Skeletal muscle satellite cell (primary cell): Measurements from ENCODE around the gene TXN.

ENCODE experiments used
- H3K27me3 ChIP-seq: 2 replicates; pipeline ENCODE4 v1.7.0; 2013; ENCODE audit warnings: low read length; ENCODE audit not compliant: control insufficient read depth, insufficient read depth
- H3K36me3 ChIP-seq: 2 replicates; pipeline ENCODE4 v1.7.0; 2013; ENCODE audit warnings: mild to moderate bottlenecking, control low read depth, low read length; ENCODE audit not compliant: insufficient read depth
- H3K4me1 ChIP-seq: 2 replicates; pipeline ENCODE4 v1.7.0; 2013; ENCODE audit warnings: low read length; ENCODE audit not compliant: control insufficient read depth, insufficient read depth
- H3K4me2 ChIP-seq: 2 replicates; pipeline ENCODE4 v1.7.0; 2013; ENCODE audit warnings: mild to moderate bottlenecking, low read length
- H3K4me3 ChIP-seq: 2 replicates; pipeline ENCODE4 v1.7.0; 2013; ENCODE audit warnings: low read length
- H3K9ac ChIP-seq: 2 replicates; pipeline ENCODE4 v1.7.0; 2013; ENCODE audit warnings: mild to moderate bottlenecking, low read depth, low read length, moderate library complexity
- H3K9me3 ChIP-seq: replicated peaks from 2 replicates; pipeline ENCODE4 v1.7.0; 2013; ENCODE audit warnings: mild to moderate bottlenecking, control low read depth, low read length

The TXN gene

DNA sequence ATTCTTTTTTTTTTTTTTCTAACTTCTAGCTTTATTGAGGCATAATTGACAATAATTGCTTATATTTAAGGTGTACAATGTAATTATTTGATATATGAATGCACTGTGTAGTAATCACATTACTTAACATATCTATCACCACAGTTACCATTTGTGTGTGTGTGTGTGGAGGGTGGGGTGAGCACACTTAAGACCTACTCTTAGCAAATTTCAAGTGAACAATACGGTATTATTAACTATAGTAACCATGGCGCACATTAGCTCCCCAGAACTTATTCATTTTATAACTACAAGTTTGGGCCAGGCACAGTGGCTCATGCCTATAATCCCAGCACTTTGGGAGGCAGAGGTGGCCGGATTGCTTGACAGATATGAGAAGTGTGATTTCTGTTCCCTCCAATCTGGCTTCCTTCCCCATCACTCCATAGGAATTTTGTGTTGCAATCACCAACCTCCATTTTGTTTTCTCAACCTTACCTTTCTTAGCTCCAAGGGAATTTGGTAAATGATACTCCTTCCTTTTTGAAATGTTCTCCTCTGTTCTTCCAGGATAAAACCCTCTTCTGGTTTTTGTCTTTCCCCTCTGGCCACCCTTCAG is 14.9 kb downstream of the TXN start:
- H3K36me3 ChIP-seq: peaks cover 42% of the 10 kb centered on the region
- no peaks in the 10 kb centered on the region for H3K4me1 ChIP-seq
- H3K9me3 ChIP-seq: no peaks in the 10 kb centered on the region
- no peak overlapping the region for H3K9ac ChIP-seq
- H3K27me3 ChIP-seq: no peaks in the 10 kb centered on the region
- H3K4me3 ChIP-seq: no peak overlapping the region
- H3K4me2 ChIP-seq: no peak overlapping the region

DNA sequence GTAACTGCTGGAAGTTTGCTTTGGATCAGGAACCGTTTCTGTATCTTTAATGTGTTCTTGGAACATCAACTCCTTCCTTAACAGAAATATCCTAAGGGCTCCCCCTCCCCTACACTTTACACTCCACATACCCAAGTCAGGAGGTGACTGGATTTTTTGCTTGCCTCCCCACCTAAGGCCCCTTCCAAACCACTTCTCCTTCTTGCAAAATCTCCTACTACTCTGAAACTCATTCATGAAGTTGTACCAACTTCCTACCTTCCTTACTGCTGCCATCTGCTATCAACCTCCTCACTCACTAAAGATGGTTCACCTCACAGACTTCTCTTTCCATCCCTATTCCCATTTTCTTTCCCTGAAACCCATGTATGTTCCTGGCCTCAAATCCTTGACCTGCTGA is 16.1 kb downstream of the TXN start:
- no peak overlapping the region for H3K4me3 ChIP-seq
- no peaks in the 10 kb centered on the region for H3K4me1 ChIP-seq
- no peaks in the 10 kb centered on the region for H3K27me3 ChIP-seq
- H3K9me3 ChIP-seq: no peaks in the 10 kb centered on the region
- H3K9ac ChIP-seq: no peak overlapping the region
- peaks cover 33% of the 10 kb centered on the region for H3K36me3 ChIP-seq
- no peak overlapping the region for H3K4me2 ChIP-seq

DNA sequence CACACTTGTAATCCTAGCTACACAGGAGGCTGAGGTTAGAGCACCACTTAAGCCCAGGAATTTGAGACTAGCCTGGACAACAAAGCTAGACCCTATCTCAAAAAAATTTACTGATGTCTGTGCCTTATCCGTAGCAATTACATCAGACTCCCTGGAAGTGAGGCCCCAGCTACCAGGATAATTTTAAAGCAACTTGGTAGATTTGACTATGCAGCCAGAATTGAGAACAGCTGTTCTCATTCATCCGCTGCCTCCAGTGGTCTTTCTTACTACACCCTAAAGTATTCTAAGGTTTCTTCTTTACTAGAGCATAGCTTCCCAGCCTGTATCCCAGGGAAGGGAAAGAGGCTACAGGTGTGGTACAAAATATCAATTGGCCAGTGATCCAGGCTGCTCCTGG is 28.0 kb downstream of the TXN start:
- Histone ChIP-seq H3K4me3 (no peak overlapping the region), H3K36me3 (no peaks in the 10 kb centered on the region), H3K9me3 (no peaks in the 10 kb centered on the region), H3K4me2 (no peak overlapping the region), H3K27me3 (no peaks in the 10 kb centered on the region), H3K9ac (no peak overlapping the region), H3K4me1 (no peaks in the 10 kb centered on the region)

DNA sequence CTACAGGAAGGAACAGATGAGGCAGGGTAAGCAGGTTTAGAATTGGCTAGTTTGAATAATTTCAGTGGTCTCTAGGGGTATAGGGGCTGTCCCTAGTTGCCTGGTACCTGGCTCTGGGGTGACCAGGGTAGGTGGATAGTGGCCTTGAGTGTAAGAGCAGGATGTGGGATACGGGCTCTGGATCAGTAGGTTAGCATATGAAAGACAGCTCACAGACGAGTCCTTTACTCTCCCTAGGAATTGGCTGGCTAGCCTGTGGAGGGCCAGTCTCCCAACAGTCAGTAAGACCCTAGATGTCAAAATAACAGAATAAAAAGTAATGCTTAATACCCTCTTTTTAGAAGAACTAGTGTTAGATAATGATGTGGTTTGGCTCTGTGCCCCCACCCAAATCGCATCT is 31.7 kb downstream of the TXN start:
- Histone ChIP-seq H3K4me1 (no peaks in the 10 kb centered on the region), H3K27me3 (peaks cover 3% of the 10 kb centered on the region), H3K4me3 (no peak overlapping the region), H3K9me3 (no peaks in the 10 kb centered on the region), H3K9ac (no peak overlapping the region), H3K4me2 (no peak overlapping the region), H3K36me3 (no peaks in the 10 kb centered on the region)

DNA sequence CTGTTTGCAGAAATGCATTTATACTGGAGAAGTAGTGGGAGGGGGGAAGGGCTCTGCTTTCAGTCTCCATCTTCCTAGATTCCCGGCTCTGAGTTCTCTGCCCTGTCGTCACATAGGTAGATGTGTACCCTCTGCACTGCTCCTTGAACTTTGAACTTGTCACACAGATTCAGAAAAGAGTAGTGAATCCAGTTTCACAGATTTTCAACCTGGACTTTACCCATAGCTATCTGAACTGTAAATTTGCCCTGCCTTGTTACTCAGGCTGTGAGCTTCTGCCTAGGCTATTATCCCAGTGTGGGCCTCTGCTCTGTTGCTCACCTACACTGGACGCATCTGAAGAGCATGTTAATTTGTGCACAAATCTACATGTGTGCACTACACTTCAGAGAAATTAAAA is 35.5 kb downstream of the TXN start:
- H3K36me3 ChIP-seq: no peaks in the 10 kb centered on the region
- H3K27me3 ChIP-seq: peaks cover 18% of the 10 kb centered on the region
- H3K4me1 ChIP-seq: no peaks in the 10 kb centered on the region
- no peak overlapping the region for H3K4me2 ChIP-seq
- no peak overlapping the region for H3K4me3 ChIP-seq
- no peaks in the 10 kb centered on the region for H3K9me3 ChIP-seq
- no peak overlapping the region for H3K9ac ChIP-seq

DNA sequence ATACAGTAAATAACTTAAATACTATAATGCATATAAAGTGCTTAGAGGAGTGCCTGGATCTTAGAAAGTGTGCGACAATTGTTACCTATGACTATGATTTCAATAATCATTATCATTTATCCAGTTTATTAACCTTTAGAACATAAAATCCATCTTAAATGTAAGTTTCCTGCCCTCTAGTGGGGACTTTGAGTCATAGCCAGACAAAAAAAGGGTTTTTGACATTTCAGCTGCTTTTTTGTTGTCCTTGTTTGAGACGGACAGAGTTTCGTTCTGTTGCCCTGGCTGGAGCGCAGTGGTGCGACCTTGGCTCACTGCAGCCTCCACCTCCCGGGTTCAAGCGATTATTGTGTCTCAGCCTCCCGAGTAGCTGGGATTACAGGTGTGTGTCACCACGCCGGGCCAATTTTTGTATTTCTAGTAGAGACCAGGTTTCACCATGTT is 38.6 kb downstream of the TXN start:
- Histone ChIP-seq H3K4me2 (peak overlapping the region; percentile 75), H3K4me1 (no peaks in the 10 kb centered on the region), H3K9me3 (no peaks in the 10 kb centered on the region), H3K9ac (no peak overlapping the region), H3K4me3 (peak overlapping the region; percentile 55), H3K27me3 (peaks cover 26% of the 10 kb centered on the region), H3K36me3 (no peaks in the 10 kb centered on the region)

DNA sequence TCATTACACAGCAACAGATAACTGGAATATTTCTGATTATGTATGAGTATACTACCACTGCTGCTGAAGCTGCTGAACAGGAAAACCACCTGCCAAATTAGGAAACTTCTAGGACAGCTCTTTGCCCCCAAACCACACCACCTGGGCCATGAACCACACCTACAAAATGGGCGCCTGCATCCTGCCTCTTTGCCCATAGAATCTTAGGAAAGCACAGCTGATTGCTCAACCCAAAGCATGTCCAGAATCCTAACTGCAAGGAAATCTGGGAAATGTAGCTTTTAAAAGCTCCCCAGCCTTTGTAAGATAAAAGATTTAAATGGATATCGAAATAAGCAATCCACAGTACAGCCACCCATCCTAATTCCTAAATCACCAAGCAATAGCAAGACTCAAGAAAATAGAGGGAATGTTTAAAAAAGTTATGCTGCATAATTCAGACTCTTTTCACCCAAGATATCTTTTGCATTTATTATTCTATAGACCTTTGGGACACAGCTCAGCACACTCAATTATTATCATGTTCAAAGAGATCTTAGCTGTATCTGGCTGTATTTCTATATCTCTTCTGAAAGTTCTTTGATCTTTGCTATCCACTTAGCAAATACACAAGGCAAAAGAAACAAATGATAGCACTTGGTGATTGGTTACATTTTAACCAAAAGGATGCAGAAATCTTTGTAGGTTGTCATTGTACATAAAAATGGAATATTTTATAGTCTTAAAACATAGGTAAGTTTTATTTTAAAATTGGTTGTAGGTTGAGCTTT is 41.5 kb downstream of the TXN start:
- Histone ChIP-seq H3K9ac (no peak overlapping the region), H3K4me3 (no peak overlapping the region)

DNA sequence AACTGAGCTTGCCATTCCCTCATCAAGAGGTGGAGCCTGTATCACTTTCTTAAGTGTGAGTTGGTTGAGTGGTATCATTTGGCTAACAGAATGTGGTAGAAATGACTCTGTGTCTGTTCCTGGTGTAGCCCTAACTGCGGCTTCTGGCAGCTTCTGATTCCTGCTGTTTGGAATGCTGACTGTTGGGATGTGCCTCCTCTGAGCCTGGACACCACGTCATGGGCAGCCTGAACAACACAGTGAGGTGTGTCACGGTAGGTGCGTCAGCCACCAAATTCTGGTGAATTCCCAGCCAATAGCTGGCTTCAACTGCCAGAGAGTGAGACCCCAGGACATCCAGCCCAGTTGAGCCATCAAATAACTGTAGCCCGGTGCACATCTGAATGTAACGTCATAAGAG is 42.2 kb downstream of the TXN start:
- Histone ChIP-seq H3K4me1 (no peaks in the 10 kb centered on the region), H3K4me3 (no peak overlapping the region), H3K4me2 (no peak overlapping the region), H3K9me3 (no peaks in the 10 kb centered on the region), H3K27me3 (peaks cover 33% of the 10 kb centered on the region), H3K9ac (no peak overlapping the region), H3K36me3 (no peaks in the 10 kb centered on the region)

More for the DNA sequence above, 41.5 kb downstream of the TXN start:
- Histone ChIP-seq H3K9me3 (no peaks in the 10 kb centered on the region), H3K4me1 (no peaks in the 10 kb centered on the region), H3K4me2 (no peak overlapping the region), H3K36me3 (no peaks in the 10 kb centered on the region), H3K27me3 (peaks cover 37% of the 10 kb centered on the region)

DNA sequence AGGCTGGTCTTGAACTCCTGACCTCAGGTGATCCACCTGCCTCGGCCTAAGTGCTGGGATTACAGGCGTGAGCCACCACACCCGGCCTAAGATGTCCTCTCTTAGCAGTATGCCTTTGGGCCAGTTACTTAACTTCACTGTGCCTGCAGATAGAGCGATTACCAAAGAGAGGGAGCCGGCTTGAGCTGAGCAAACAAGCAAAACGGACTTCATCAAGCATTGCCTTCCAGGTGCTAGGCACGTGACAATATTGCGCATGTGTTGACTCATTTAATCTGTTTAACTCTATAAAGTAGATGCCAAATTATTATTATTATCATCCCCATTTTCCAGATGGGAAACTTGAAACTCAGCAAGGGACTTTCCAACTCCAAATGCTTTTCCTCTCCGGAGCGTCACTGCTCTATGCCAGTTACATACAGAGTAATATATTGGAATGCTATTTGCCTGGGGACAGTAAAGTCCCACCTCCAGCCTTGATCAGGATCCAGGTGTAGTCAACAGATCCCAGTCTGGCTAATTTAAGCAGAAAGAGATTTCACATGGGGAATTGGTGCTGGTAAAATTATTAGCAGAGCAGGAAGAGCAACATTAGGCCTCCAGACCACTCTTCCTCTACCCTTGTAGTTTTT is 42.8 kb downstream of the TXN start:
- Histone ChIP-seq H3K4me1 (no peaks in the 10 kb centered on the region), H3K4me3 (no peak overlapping the region), H3K9me3 (no peaks in the 10 kb centered on the region), H3K36me3 (no peaks in the 10 kb centered on the region), H3K27me3 (peaks cover 34% of the 10 kb centered on the region), H3K9ac (no peak overlapping the region), H3K4me2 (no peak overlapping the region)

DNA sequence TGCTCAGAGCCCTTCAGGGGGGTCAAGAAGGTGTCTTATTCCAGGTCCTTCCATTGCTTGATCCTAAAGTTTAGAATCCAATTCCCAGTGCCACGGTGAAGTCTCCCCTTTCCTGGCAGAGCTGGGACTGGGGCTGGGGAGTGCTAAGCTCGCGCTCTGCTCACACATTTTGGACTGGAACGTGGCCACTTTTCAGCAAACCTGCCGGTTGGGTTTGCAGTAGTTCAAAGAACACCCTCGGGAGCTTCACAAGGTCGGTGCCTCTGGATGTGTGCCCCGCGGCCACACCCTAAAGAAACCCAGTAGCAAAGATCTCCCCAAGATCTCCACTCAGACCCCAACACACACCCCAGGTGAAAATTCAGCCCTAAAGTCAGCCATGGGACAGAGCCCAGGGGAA is 48.3 kb downstream of the TXN start, which contains the start of gene C9orf152:
C9orf152 (minus strand) TSS at position 129 of the 400 bp plus-strand sequence. CDS start 580 bp downstream, outside the sequence.
- H3K27me3 ChIP-seq: peaks cover 62% of the 10 kb centered on the region
- H3K9me3 ChIP-seq: no peaks in the 10 kb centered on the region
- H3K4me2 ChIP-seq: no peak within 1 kb of the TSS
- H3K4me3 ChIP-seq: no peak within 1 kb of the TSS
- H3K9ac ChIP-seq: no peak within 1 kb of the TSS
- H3K36me3 ChIP-seq: no peaks in the 10 kb centered on the region
- H3K4me1 ChIP-seq: no peaks in the 10 kb centered on the region

DNA sequence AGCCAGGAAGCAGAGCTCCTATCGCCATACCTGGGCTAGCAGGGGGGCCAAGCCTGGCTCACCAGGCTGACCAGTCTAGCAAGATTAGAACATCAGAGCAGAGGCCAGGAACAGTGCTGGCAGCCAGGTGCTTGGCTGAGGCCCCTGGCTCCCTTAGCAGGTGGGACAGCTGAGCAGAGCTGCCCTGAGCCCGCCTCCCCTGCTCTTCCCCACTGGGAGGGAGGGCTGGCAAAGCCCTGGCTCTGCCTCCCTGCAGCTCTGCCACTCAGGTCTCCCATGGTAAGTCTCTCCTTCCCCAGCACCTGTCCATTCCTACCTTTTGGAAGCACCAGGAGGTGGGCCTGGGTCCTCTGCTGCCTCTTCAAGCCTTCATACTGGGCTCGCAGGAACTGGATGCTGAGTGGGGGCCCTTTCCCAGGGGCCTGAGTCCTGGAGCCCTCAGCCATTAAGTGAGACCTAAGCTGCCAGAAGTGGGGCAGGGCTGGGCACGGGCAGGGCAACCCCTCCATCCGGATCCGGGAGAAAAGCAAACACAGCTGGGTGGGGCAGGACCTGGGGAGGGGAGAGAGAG is 49.2 kb downstream of the TXN start:
- H3K9me3 ChIP-seq: no peaks in the 10 kb centered on the region

More for the DNA sequence above, 49.2 kb downstream of the TXN start:
- no peak overlapping the region for H3K4me2 ChIP-seq
- H3K27me3 ChIP-seq: peaks cover 67% of the 10 kb centered on the region
- no peak overlapping the region for H3K4me3 ChIP-seq
- H3K4me1 ChIP-seq: no peaks in the 10 kb centered on the region
- no peaks in the 10 kb centered on the region for H3K36me3 ChIP-seq
- no peak overlapping the region for H3K9ac ChIP-seq
